Stimulated activated memory B cell treated with anti-CD40 and anti-IgM and Interleukin-4, amounts not matched to agents 10 μg/mL and 1 μg/mL and 100 μg/mL, for 72 hours (primary cell): Measurements from ENCODE around the gene BMS1.
"Not testable (repeated sequence)": the region's sequence is repeated elsewhere in the genome, so short reads cannot be mapped to it uniquely, and the experiment has no call there.

Experiments used
- ATAC-seq: fragments of 150-1000 bp; cut with Tn5 transposase; 2 replicates; pipeline ENCODE4 v1.10.0; 2021
- H3K27ac Mint-ChIP-seq: one replicate; pipeline ENCODE4 v1.8.0; 2022; ENCODE audit warnings: mild to moderate bottlenecking, mixed read lengths
- H3K27me3 Mint-ChIP-seq: one replicate; pipeline ENCODE4 v1.8.0; 2022; ENCODE audit warnings: mixed read lengths
- H3K36me3 Mint-ChIP-seq: one replicate; pipeline ENCODE4 v1.8.0; 2022; ENCODE audit warnings: mixed read lengths
- H3K4me1 Mint-ChIP-seq: one replicate; pipeline ENCODE4 v1.8.0; 2022; ENCODE audit warnings: mixed read lengths
- H3K4me3 Mint-ChIP-seq: one replicate; pipeline ENCODE4 v1.8.0; 2022; ENCODE audit warnings: mild to moderate bottlenecking, moderate library complexity, mixed read lengths
- H3K9me3 Mint-ChIP-seq: one replicate; pipeline ENCODE4 v1.8.0; 2022; ENCODE audit warnings: mixed read lengths

The BMS1 gene

GRCh38 chr10:42769673-42770072, 12.9 kb upstream of the BMS1 start:
- H3K27me3 Mint-ChIP-seq, result peaks cover 45% of the 10 kb centered on the region
- peaks cover 5% of the 10 kb centered on the region for H3K9me3 Mint-ChIP-seq
- H3K36me3 Mint-ChIP-seq, result no peaks in the 10 kb centered on the region
- H3K27ac Mint-ChIP-seq, result no peak overlapping the region
- H3K4me1 Mint-ChIP-seq, result no peaks in the 10 kb centered on the region
- no peak overlapping the region for H3K4me3 Mint-ChIP-seq
- ATAC-seq, result no peak

- peaks cover 32% of the 10 kb centered on the region for H3K27me3 Mint-ChIP-seq
- peaks cover 13% of the 10 kb centered on the region for H3K4me1 Mint-ChIP-seq
- H3K4me3 Mint-ChIP-seq, result no peak overlapping the region
- no peaks in the 10 kb centered on the region for H3K36me3 Mint-ChIP-seq
- peaks cover 2% of the 10 kb centered on the region for H3K9me3 Mint-ChIP-seq
- no peak for ATAC-seq
- no peak overlapping the region for H3K27ac Mint-ChIP-seq
Measured at GRCh38 chr10:42776681-42777080, 5.9 kb upstream of the BMS1 start.

GRCh38 chr10:42780456-42780855, 2.1 kb upstream of the BMS1 start:
- H3K27ac Mint-ChIP-seq, result peak overlapping the region; percentile 85
- peak overlapping the region; percentile 13 for H3K4me3 Mint-ChIP-seq
- H3K36me3 Mint-ChIP-seq, result no peaks in the 10 kb centered on the region

GRCh38 chr10:42781893-42782445, 626 bp upstream of the BMS1 start:
- H3K4me3 Mint-ChIP-seq, result peak overlapping the region; percentile 88
- H3K4me1 Mint-ChIP-seq, result peaks cover 19% of the 10 kb centered on the region
- peaks cover 16% of the 10 kb centered on the region for H3K27me3 Mint-ChIP-seq
- H3K36me3 Mint-ChIP-seq, result peaks cover 14% of the 10 kb centered on the region
- peaks cover 2% of the 10 kb centered on the region for H3K9me3 Mint-ChIP-seq
- H3K27ac Mint-ChIP-seq, result peak overlapping the region; percentile 85
- peak; percentile 19 for ATAC-seq

More at GRCh38 chr10:42780456-42780855, 2.1 kb upstream of the BMS1 start:
- no peak for ATAC-seq
- H3K4me1 Mint-ChIP-seq, result peaks cover 13% of the 10 kb centered on the region
- peaks cover 31% of the 10 kb centered on the region for H3K27me3 Mint-ChIP-seq
- H3K9me3 Mint-ChIP-seq, result peaks cover 2% of the 10 kb centered on the region

GRCh38 chr10:42783181-42783549, 570 bp downstream of the BMS1 start:
- peak overlapping the region; percentile 85 for H3K27ac Mint-ChIP-seq
- peak overlapping the region; percentile 88 for H3K4me3 Mint-ChIP-seq
- peaks cover 19% of the 10 kb centered on the region for H3K4me1 Mint-ChIP-seq
- ATAC-seq, result no peak
- H3K27me3 Mint-ChIP-seq, result peaks cover 6% of the 10 kb centered on the region
- peaks cover 14% of the 10 kb centered on the region for H3K36me3 Mint-ChIP-seq
- peaks cover 2% of the 10 kb centered on the region for H3K9me3 Mint-ChIP-seq

- Mint-ChIP-seq H3K36me3 (peaks cover 16% of the 10 kb centered on the region), H3K9me3 (no peaks in the 10 kb centered on the region), H3K4me3 (no peak overlapping the region), H3K27me3 (no peaks in the 10 kb centered on the region), H3K4me1 (peaks cover 14% of the 10 kb centered on the region), H3K27ac (no peak overlapping the region)
- no peak for ATAC-seq
Measured at GRCh38 chr10:42785759-42786158, 3.2 kb downstream of the BMS1 start.

GRCh38 chr10:42790835-42791234, 8.2 kb downstream of the BMS1 start:
- H3K36me3 Mint-ChIP-seq, result peaks cover 61% of the 10 kb centered on the region
- no peak overlapping the region for H3K4me3 Mint-ChIP-seq
- ATAC-seq, result no peak
- H3K4me1 Mint-ChIP-seq, result peaks cover 7% of the 10 kb centered on the region
- H3K9me3 Mint-ChIP-seq, result no peaks in the 10 kb centered on the region
- H3K27me3 Mint-ChIP-seq, result no peaks in the 10 kb centered on the region
- H3K27ac Mint-ChIP-seq, result no peak overlapping the region

GRCh38 chr10:42795701-42796100, 13.1 kb downstream of the BMS1 start:
- Mint-ChIP-seq H3K27me3 (no peaks in the 10 kb centered on the region), H3K9me3 (no peaks in the 10 kb centered on the region), H3K4me1 (peaks cover 3% of the 10 kb centered on the region), H3K4me3 (no peak overlapping the region), H3K36me3 (peaks cover 96% of the 10 kb centered on the region), H3K27ac (no peak overlapping the region)
- no peak for ATAC-seq

GRCh38 chr10:42801135-42801534, 18.5 kb downstream of the BMS1 start:
- H3K9me3 Mint-ChIP-seq, result no peaks in the 10 kb centered on the region
- H3K4me1 Mint-ChIP-seq, result peaks cover 7% of the 10 kb centered on the region
- H3K27ac Mint-ChIP-seq, result no peak overlapping the region
- peaks cover 91% of the 10 kb centered on the region for H3K36me3 Mint-ChIP-seq
- H3K27me3 Mint-ChIP-seq, result no peaks in the 10 kb centered on the region
- no peak for ATAC-seq
- no peak overlapping the region for H3K4me3 Mint-ChIP-seq

- peaks cover 91% of the 10 kb centered on the region for H3K36me3 Mint-ChIP-seq
Measured at GRCh38 chr10:42802876-42803275, 20.3 kb downstream of the BMS1 start.

GRCh38 chr10:42809676-42810075, 27.1 kb downstream of the BMS1 start:
- Mint-ChIP-seq H3K27ac (peak overlapping the region; percentile 54), H3K36me3 (peaks cover 95% of the 10 kb centered on the region), H3K27me3 (no peaks in the 10 kb centered on the region), H3K9me3 (peaks cover 11% of the 10 kb centered on the region), H3K4me1 (peaks cover 39% of the 10 kb centered on the region), H3K4me3 (no peak overlapping the region)
- ATAC-seq, result no peak

More at GRCh38 chr10:42802876-42803275, 20.3 kb downstream of the BMS1 start:
- no peak overlapping the region for H3K27ac Mint-ChIP-seq
- H3K4me1 Mint-ChIP-seq, result peaks cover 7% of the 10 kb centered on the region
- no peak overlapping the region for H3K4me3 Mint-ChIP-seq
- H3K9me3 Mint-ChIP-seq, result no peaks in the 10 kb centered on the region
- ATAC-seq, result no peak
- no peaks in the 10 kb centered on the region for H3K27me3 Mint-ChIP-seq

- Mint-ChIP-seq H3K27ac (no peak overlapping the region), H3K4me3 (no peak overlapping the region), H3K9me3 (peaks cover 11% of the 10 kb centered on the region), H3K27me3 (no peaks in the 10 kb centered on the region), H3K4me1 (peaks cover 39% of the 10 kb centered on the region), H3K36me3 (peaks cover 93% of the 10 kb centered on the region)
- no peak for ATAC-seq
Measured at GRCh38 chr10:42812028-42812427, 29.4 kb downstream of the BMS1 start.

GRCh38 chr10:42813989-42814687, 31.5 kb downstream of the BMS1 start:
- peaks cover 31% of the 10 kb centered on the region for H3K4me1 Mint-ChIP-seq
- H3K27me3 Mint-ChIP-seq, ATAC-seq, H3K27ac Mint-ChIP-seq, H3K4me3 Mint-ChIP-seq: not testable (repeated sequence)
- peaks cover 93% of the 10 kb centered on the region for H3K36me3 Mint-ChIP-seq
- H3K9me3 Mint-ChIP-seq, result peaks cover 11% of the 10 kb centered on the region

GRCh38 chr10:42816334-42816733, 33.7 kb downstream of the BMS1 start:
- H3K27ac Mint-ChIP-seq, H3K4me3 Mint-ChIP-seq, ATAC-seq, H3K27me3 Mint-ChIP-seq: not testable (repeated sequence)
- H3K9me3 Mint-ChIP-seq, result peaks cover 11% of the 10 kb centered on the region
- peaks cover 93% of the 10 kb centered on the region for H3K36me3 Mint-ChIP-seq
- peaks cover 17% of the 10 kb centered on the region for H3K4me1 Mint-ChIP-seq

GRCh38 chr10:42816912-42817311, 34.3 kb downstream of the BMS1 start:
- H3K4me3 Mint-ChIP-seq, result no peak overlapping the region
- ATAC-seq, result no peak

GRCh38 chr10:42817417-42817816, 34.8 kb downstream of the BMS1 start:
- peaks cover 88% of the 10 kb centered on the region for H3K36me3 Mint-ChIP-seq
- peaks cover 12% of the 10 kb centered on the region for H3K4me1 Mint-ChIP-seq
- not testable (repeated sequence) for H3K27ac Mint-ChIP-seq, H3K9me3 Mint-ChIP-seq, ATAC-seq, H3K27me3 Mint-ChIP-seq, H3K4me3 Mint-ChIP-seq

More at GRCh38 chr10:42816912-42817311, 34.3 kb downstream of the BMS1 start:
- no peak overlapping the region for H3K27ac Mint-ChIP-seq
- peaks cover 89% of the 10 kb centered on the region for H3K36me3 Mint-ChIP-seq
- H3K27me3 Mint-ChIP-seq, result no peaks in the 10 kb centered on the region
- H3K4me1 Mint-ChIP-seq, result peaks cover 17% of the 10 kb centered on the region
- H3K9me3 Mint-ChIP-seq, result peaks cover 11% of the 10 kb centered on the region
